Measurements from ENCODE around the gene PACSIN2. TPM values are rescaled to one million over a fixed set of nuclear protein-coding genes. Genes with fewer than 3 reads are reported as not detected.

PACSIN2 gene
- total RNA-seq, 2 experiments from 2014 or later, result 28.8 to 30.6 TPM

DNA sequence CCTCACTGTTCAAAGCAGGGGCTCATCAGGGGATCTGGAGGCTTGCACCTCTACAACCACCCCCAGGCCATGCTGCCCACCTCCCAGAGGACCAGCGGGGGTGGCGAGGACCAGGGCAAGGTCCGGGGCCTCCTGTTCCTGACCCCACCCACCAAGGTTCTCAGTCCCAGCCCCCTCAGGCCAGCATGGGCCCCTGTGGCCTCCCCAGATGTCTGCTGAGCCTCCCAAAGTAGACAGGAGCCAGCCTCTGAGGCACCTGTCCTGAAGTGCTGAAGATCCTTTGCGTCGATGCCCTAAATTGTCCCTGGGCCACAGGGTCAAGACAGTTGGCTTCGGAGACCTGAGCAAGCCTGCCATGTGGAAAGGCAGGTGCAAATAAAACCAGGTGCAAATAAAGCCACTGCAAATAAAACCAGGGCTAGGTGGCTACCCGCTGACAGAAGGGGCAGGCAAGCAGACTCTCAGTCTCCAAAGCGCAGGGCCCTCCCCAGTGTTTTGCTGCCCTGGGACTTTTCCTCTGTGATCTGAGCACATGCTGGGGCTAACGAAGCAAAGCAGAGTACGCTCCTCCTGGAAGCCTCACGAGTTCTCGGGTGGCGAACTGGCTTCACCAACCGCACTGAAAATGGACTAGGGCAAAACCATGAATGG is 135.5 kb downstream of the PACSIN2 start:
- ChIA-PET POLR2A (no interaction called here), CTCF (interaction anchor here (1.1 kb wide), 1 partner anchor 12 kb away, joined by 4 read pairs; no protein-coding TSS in a partner anchor)

DNA sequence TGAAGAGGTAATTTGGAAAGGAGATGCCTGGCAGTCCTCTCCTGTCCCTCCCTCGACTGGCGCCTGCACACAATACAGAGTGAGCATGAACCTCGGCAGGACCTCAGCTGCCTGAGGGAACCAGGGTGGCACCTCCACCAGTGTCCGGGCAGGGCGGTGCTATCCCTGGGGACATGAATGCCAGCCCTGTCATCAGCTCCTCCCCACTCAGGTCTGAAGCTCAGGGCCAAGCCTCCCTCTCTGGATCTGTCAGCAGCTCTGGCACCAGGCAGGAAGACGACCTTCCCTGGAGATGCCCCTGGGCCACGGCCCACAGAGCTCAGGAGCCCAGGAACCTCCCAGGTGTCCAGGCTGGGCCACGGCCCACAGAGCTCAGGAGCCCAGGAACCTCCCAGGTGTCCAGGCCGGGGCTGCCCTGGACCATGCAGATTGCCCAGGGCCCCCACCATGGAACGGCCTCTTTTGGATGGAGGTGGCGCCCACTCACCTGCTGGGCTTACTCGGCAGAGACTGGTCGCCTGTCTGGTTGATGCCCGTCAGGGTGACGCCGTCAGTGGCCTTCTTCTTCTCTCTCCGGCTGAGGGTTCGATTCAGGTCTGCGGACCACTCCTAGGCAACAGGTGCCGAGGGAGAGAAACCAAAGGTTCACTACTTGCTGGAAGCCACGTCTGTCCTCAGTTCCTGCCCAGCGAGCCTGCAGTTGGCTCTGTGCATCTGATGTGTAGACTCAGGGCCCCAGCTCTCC is 136.2 kb downstream of the PACSIN2 start:
- CTCF ChIA-PET, result interaction anchor here (1.1 kb wide), 1 partner anchor 11 kb away, joined by 4 read pairs; no protein-coding TSS in a partner anchor

GRCh38 chr22:42877597-42878340 is 137.2 kb downstream of the PACSIN2 start:
- ChIA-PET CTCF (interaction anchor here (1.1 to 1.2 kb wide), 3 partner anchors 10 to 11 kb away, joined by 3 to 5 read pairs (median 4); no protein-coding TSS in a partner anchor), POLR2A (no interaction called here)

More for the DNA sequence above, 136.2 kb downstream of the PACSIN2 start:
- POLR2A ChIA-PET, result no interaction called here

DNA sequence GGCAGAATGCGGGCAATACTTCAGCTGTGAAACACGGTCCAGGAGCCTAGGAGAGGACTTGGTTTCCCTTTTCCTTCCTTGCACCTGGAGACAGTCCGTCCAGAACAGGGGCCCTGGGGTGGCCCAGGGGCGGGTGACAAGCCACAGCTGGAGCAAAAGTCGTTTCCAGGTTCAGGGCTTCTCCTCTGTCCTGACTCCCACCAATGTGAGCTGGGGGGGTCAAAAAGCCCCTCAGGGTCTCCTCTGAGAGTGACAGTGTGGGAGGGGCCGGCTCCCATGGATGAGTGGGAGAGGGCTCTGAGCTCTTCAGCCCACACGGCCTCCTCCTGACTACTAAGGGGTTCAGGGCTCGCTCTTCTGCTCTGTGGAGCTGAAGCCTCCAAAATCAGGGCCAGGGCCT is 137.8 kb downstream of the PACSIN2 start:
- ChIA-PET CTCF (interaction anchor here (1.1 to 1.2 kb wide), 2 partner anchors 9 to 10 kb away, joined by 3 to 5 read pairs; no protein-coding TSS in a partner anchor), POLR2A (no interaction called here)

GRCh38 chr22:42876041-42876440 is 138.9 kb downstream of the PACSIN2 start:
- ChIA-PET POLR2A (no interaction called here), CTCF (no interaction called here)

DNA sequence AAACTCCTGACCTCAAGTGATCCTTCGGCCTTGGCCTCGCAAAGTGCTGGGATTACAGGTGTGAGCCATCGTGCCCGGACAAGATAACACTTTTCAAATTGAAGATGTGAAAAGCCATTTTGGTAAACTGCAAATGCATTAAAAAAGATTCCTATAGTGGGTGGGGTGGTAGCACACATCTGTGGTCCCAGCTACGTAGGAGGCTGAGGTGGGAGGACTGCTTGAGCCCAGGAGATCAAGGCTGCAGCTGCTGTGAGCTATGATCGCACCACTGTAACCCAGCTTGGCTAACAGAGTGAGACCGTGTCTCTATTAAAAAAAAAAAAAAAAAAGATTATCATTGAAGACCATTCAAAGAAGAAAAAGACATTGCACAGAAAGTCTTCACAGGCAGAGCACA is 140.9 kb downstream of the PACSIN2 start:
- POLR2A ChIA-PET, result no interaction called here
- CTCF ChIA-PET, result no interaction called here

- ChIA-PET CTCF (no interaction called here), POLR2A (no interaction called here)
Measured at GRCh38 chr22:42873356-42873755, 141.6 kb downstream of the PACSIN2 start.

- POLR2A ChIA-PET, result no interaction called here
- CTCF ChIA-PET, result no interaction called here
Measured at GRCh38 chr22:42872821-42873220, 142.1 kb downstream of the PACSIN2 start.

GRCh38 chr22:42871146-42872050 is 143.6 kb downstream of the PACSIN2 start:
- POLR2A ChIA-PET, result no interaction called here

DNA sequence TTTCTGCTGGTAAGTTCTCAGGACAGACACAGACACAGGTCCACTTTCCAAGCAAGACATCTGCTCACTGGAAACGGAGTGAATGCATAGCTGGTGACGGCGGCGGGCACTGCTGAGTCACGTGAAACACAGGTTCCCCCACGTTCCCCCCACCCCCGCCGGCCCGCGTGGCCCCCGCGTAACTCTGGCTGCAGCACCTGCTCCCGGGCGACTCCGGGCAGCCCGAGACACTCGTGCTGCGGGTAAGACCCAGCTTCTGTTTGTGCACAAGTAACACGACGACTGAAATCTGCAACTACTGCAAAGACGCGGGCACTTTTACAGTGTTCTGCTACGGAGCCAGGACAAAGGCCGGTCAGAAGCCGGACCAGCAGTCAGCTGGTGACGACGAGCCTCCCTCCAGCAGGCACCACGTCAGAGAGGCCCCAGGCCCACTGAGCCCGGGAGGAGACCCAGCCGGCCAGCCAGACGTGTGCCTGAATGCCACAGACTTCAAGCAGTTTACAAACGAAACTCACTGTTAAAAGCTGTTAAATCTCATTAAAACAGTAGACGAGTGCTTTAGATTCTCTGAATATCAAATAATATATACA is 145.0 kb downstream of the PACSIN2 start:
- POLR2A ChIA-PET, result interaction anchor here (0.7 kb wide), 1 partner anchor 144 kb away, joined by 3 read pairs; no protein-coding TSS in a partner anchor

More at GRCh38 chr22:42871146-42872050, 143.6 kb downstream of the PACSIN2 start:
- CTCF ChIA-PET, result interaction anchor here (1.1 kb wide), 1 partner anchor 174 kb away, joined by 4 read pairs; no protein-coding TSS in a partner anchor

GRCh38 chr22:42869463-42869862 is 145.5 kb downstream of the PACSIN2 start:
- POLR2A ChIA-PET, result interaction anchor here (0.7 kb wide), 1 partner anchor 145 kb away, joined by 3 read pairs; no protein-coding TSS in a partner anchor
- CTCF ChIA-PET, result interaction anchor here (0.5 kb wide), 1 partner anchor 153 kb away, joined by 5 read pairs; no protein-coding TSS in a partner anchor

More for the DNA sequence above, 145.0 kb downstream of the PACSIN2 start:
- CTCF ChIA-PET, result interaction anchor here (0.5 kb wide), 1 partner anchor 152 kb away, joined by 5 read pairs; no protein-coding TSS in a partner anchor

DNA sequence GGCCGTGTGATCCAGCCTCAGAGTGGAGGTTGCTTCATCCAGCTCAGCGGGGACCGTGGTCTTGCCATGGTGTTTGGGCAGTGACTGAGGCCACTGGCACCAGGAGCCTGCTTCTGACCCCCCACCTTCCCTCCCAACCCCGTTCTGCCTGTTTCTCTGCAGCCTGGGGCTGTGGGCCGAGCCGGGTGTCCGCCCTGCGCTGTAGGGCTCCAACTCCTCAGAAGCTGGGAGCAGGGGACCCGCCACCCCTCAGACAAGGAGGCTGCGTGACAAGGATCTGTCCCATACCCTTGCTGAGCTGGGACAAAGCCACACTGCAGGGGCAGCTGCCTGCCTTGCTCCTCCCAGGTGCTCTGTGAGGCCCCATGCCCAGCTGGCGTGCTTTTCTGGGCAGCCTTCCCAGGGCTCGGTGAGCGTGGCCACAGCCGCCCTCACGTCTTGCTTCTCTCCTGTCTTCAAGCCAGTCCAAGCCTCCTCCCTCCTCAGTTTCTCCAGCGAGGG is 146.1 kb downstream of the PACSIN2 start:
- POLR2A ChIA-PET, result no interaction called here
- CTCF ChIA-PET, result interaction anchor here (0.8 to 2.0 kb wide), 7 partner anchors 11 to 191 kb away, joined by 3 to 13 read pairs (median 5); partner anchors contain the start of gene ARFGAP3

GRCh38 chr22:42866100-42866499 is 148.8 kb downstream of the PACSIN2 start:
- ChIA-PET CTCF (interaction anchor here (1.3 kb wide), 1 partner anchor 168 kb away, joined by 3 read pairs; no protein-coding TSS in a partner anchor), POLR2A (no interaction called here)

DNA sequence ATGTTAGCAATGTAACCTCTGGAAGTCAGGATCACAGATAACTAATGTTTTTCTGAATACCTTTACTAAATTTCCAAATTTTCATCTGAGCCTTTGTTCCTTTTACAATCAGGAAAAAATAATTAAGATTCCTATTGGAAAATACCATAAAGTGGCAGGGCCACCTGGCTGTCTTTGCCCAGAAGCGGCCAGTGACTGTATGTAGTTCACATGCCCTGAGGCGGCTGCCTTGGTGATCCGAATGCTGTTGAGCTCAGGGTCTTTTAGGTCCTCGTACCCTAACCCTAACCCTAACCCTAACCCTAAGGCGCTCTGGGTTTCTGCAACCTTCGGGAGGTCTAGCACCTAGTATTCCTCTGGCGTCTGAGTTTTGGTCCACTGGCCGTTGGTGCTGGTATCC is 149.4 kb downstream of the PACSIN2 start:
- ChIA-PET POLR2A (interaction anchor here (0.6 kb wide), 1 partner anchor 216 kb away, joined by 8 read pairs; the partner anchor contains the start of gene CYB5R3), CTCF (interaction anchor here (1.3 kb wide), 1 partner anchor 168 kb away, joined by 3 read pairs; no protein-coding TSS in a partner anchor)

DNA sequence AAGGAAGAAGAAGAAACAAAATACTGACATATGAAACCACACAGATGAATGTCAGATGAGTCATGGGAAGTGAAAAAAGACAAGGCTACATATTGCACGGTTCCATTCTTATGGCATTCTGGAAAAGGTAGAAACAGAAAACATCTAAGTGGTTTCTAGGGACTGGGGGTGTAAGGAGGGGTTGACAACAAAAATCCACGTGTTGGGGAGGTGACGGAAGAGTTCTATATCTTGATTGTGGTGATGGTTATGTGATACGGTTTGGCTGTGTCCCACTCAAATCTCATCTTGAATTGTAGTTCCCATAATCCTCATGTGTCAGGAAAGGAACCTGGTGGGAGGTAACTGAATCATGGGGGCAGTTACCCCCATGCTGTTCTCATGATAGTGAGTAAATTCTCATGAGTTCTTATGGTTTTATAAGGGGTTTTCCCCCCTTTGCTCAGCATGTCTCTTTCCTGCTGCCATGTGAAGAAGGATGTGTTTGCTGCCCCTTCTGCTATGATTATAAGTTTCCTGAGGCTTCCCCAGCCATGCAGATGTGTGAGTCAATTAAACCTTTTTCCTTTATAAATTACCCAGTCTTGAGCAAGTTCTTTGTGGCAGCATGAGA is 151.5 kb downstream of the PACSIN2 start:
- ChIA-PET POLR2A (interaction anchor here (0.7 kb wide), 1 partner anchor 194 kb away, joined by 3 read pairs; no protein-coding TSS in a partner anchor), CTCF (interaction anchor here (0.6 kb wide), 1 partner anchor 80 kb away, joined by 4 read pairs; no protein-coding TSS in a partner anchor)

- ChIA-PET CTCF (no interaction called here), POLR2A (no interaction called here)
Measured at GRCh38 chr22:42862045-42862734, 152.8 kb downstream of the PACSIN2 start.

DNA sequence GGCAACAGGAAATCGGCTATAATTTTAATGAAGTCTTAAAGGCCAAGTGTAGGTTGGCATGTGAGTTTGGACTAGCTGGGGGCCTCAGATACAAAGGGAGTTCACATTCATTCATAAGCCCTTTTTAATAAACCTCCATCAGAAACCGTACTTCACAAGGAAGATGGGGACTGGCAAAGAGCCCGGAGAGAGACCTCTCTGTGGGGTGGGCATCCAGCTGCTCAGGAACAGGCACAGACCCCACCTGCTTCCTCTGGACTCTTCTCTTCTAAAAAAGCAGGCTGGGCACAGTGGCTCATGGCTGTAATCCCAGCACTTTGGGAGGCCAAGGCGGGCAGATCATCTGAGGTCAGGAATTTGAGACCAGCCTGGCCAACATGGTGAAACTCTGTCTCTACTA is 154.0 kb downstream of the PACSIN2 start:
- ChIA-PET POLR2A (interaction anchor here (0.6 kb wide), 1 partner anchor 66 kb away, joined by 5 read pairs; no protein-coding TSS in a partner anchor), CTCF (no interaction called here)

Data from activated CD8-positive, alpha-beta memory T cell treated with anti-CD3 and anti-CD28 coated beads for 36 hours (primary cell).